HG03025 (cell line): ENCODE measurements around the gene TRPT1.
A peak's percentile ranks its signal among the peaks of the same experiment; 100 is the strongest.

Experiments used
- ATAC-seq: cut with Tn5 transposase; IDR thresholded peaks from one replicate; pipeline ENCODE4 v1.9.1; 2021; ENCODE audit warnings: mild to moderate bottlenecking, moderate library complexity; ENCODE audit not compliant: unreplicated experiment, low FRiP score

TRPT1 gene

GRCh38 chr11:64231546-64231945, 5.6 kb upstream of the TRPT1 start:
- no peak for ATAC-seq

- no peak for ATAC-seq
These were observed 5.0 kb upstream of the TRPT1 start for GRCh38 chr11:64230985-64231365.

- ATAC-seq: peak; percentile 30
These were observed 4.4 kb upstream of the TRPT1 start, which contains the start of gene DNAJC4 for GRCh38 chr11:64230171-64230984. DNAJC4 (plus strand) TSS chr11:64230548; CDS start chr11:64230855, 307 bp downstream.

- ATAC-seq: no peak
These were observed 3.8 kb upstream of the TRPT1 start for GRCh38 chr11:64229744-64230170.

- ATAC-seq: no peak
These were observed 3.2 kb upstream of the TRPT1 start for GRCh38 chr11:64229090-64229743.

- ATAC-seq: no peak
These were observed 1.5 kb upstream of the TRPT1 start for GRCh38 chr11:64227405-64227956.

- no peak for ATAC-seq
These were observed 593 bp upstream of the TRPT1 start for GRCh38 chr11:64226507-64227051.

GRCh38 chr11:64224891-64225607, 937 bp downstream of the TRPT1 start:
- ATAC-seq: no peak

- ATAC-seq: no peak
These were observed 1.7 kb downstream of the TRPT1 start for GRCh38 chr11:64224151-64224890.

- no peak for ATAC-seq
These were observed 2.9 kb downstream of the TRPT1 start for GRCh38 chr11:64223001-64223651.

GRCh38 chr11:64222651-64223000, 3.4 kb downstream of the TRPT1 start:
- ATAC-seq: no peak

- ATAC-seq: no peak
These were observed 5.2 kb downstream of the TRPT1 start for GRCh38 chr11:64220798-64221197.

- no peak for ATAC-seq
These were observed 5.7 kb downstream of the TRPT1 start for GRCh38 chr11:64220271-64220670.

- no peak for ATAC-seq
These were observed 6.2 kb downstream of the TRPT1 start for GRCh38 chr11:64219755-64220154.

- no peak for ATAC-seq
These were observed 6.7 kb downstream of the TRPT1 start for GRCh38 chr11:64219354-64219684.

- ATAC-seq: no peak
These were observed 7.2 kb downstream of the TRPT1 start for GRCh38 chr11:64218628-64219353.

GRCh38 chr11:64216879-64217278, 9.1 kb downstream of the TRPT1 start:
- ATAC-seq: no peak

GRCh38 chr11:64211181-64211872, 14.7 kb downstream of the TRPT1 start:
- no peak for ATAC-seq
